ENCODE results near the gene MRC2. TPM values are rescaled to one million over a fixed set of nuclear protein-coding genes. Genes with fewer than 3 reads are reported as not detected.

Gene MRC2
- total RNA-seq, 4 donors from 2014 or later, result 18.8 to 53.0 (median 20.6) TPM

- DNase-seq (ENCODE audit: low spot score in 2 of 2), result no peak
- no peak for TF ChIP-seq POLR2A (IDR thresholded peaks at IDR 0.05)
- TF ChIP-seq, protein P1, sequence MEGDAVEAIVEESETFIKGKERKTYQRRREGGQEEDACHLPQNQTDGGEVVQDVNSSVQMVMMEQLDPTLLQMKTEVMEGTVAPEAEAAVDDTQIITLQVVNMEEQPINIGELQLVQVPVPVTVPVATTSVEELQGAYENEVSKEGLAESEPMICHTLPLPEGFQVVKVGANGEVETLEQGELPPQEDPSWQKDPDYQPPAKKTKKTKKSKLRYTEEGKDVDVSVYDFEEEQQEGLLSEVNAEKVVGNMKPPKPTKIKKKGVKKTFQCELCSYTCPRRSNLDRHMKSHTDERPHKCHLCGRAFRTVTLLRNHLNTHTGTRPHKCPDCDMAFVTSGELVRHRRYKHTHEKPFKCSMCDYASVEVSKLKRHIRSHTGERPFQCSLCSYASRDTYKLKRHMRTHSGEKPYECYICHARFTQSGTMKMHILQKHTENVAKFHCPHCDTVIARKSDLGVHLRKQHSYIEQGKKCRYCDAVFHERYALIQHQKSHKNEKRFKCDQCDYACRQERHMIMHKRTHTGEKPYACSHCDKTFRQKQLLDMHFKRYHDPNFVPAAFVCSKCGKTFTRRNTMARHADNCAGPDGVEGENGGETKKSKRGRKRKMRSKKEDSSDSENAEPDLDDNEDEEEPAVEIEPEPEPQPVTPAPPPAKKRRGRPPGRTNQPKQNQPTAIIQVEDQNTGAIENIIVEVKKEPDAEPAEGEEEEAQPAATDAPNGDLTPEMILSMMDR (IDR thresholded peaks at IDR 0.05), result no peak
- intact Hi-C loops (cut with DNase I; ENCODE audit: low total_unique reads), result no loop called here
- WGBS, 2 donors, result 72 to 76% methylated on average over 15 of the region's 15 CpGs
- H3K4me3 ChIP-seq (ENCODE audit: low read depth, poor library complexity, severe bottlenecking), result no peak overlapping the region
Measured at GRCh38 chr17:62658136-62658920, 30.9 kb downstream of the MRC2 start.

GRCh38 chr17:62660629-62661118 lies 33.2 kb downstream of the MRC2 start:
- WGBS, 2 donors, result 86 to 95% methylated on average over 2 of the region's 2 CpGs
- intact Hi-C loops (cut with DNase I; ENCODE audit: low total_unique reads), result no loop called here
- TF ChIP-seq POLR2A (IDR thresholded peaks at IDR 0.05), result no peak
- TF ChIP-seq, protein P1 (IDR thresholded peaks at IDR 0.05), result no peak
- H3K4me3 ChIP-seq (ENCODE audit: low read depth, poor library complexity, severe bottlenecking), result no peak overlapping the region
- DNase-seq (ENCODE audit: low spot score in 2 of 2), result no peak

- 89 to 97% methylated on average over 1 of the region's 1 CpG for WGBS, 2 donors
- no peak for TF ChIP-seq POLR2A (IDR thresholded peaks at IDR 0.05)
- TF ChIP-seq, protein P1 (IDR thresholded peaks at IDR 0.05), result no peak
- no peak for DNase-seq (ENCODE audit: low spot score in 2 of 2)
- intact Hi-C loops (cut with DNase I; ENCODE audit: low total_unique reads), result no loop called here
- H3K4me3 ChIP-seq (ENCODE audit: low read depth, poor library complexity, severe bottlenecking), result no peak overlapping the region
Measured at GRCh38 chr17:62661337-62661736, 33.9 kb downstream of the MRC2 start.

DNA sequence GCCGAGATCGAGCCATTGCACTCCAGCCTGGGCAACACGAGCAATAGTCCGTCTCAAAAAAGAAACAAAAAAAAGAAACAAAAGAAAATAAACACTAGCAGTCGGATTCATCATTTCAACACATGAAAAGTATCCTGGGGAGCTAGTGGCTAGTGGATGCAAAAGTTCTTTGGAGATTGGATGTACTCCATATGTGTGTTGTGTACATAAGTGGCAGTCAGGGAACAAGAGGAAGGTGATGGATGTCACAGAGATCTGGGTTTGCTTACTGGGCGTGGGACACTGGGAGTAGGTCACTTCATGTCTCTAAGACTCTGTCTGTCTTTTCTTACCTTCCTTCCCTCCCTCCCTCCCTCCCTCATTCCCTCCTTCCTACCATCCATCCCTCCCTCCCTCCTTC lies 35.4 kb downstream of the MRC2 start:
- TF ChIP-seq, protein P1 (IDR thresholded peaks at IDR 0.05), result no peak
- TF ChIP-seq POLR2A (IDR thresholded peaks at IDR 0.05), result no peak
- no peak for DNase-seq (ENCODE audit: low spot score in 2 of 2)
- intact Hi-C loops (cut with DNase I; ENCODE audit: low total_unique reads), result no loop called here
- no peak overlapping the region for H3K4me3 ChIP-seq (ENCODE audit: low read depth, poor library complexity, severe bottlenecking)
- WGBS, 2 donors, result 90 to 93% methylated on average over 6 of the region's 6 CpGs

DNA sequence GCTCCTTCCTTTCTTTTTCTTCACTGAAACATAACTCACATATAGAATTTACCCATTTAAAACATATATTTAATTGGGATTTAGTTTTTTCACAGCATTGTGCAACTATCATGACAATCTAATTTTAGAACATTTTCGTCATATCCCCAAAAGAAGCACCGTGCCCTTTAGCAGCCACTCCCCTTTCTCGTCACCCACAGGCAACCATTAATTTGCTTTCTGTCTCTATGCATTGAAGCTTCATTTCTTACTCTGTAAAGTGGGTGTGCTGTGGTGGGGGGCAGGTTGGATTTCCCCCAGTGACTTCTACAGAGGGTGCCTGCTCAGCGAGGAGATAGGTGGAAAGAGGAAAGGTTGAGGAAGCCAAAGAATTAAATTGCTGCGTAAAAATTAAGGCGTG lies 35.8 kb downstream of the MRC2 start:
- 56 to 71% methylated on average over 6 of the region's 6 CpGs for WGBS, 2 donors
- TF ChIP-seq, protein P1 (IDR thresholded peaks at IDR 0.05), result no peak
- no peak for TF ChIP-seq POLR2A (IDR thresholded peaks at IDR 0.05)
- no peak overlapping the region for H3K4me3 ChIP-seq (ENCODE audit: low read depth, poor library complexity, severe bottlenecking)
- intact Hi-C loops (cut with DNase I; ENCODE audit: low total_unique reads), result no loop called here
- DNase-seq (ENCODE audit: low spot score in 2 of 2), result no peak
